Activated T-cell treated with anti-CD3 and anti-CD28 coated beads for 1 hour (primary cell): ENCODE data around the gene TUBB1.
"Not testable (repeated sequence)": the region's sequence is repeated elsewhere in the genome, so short reads cannot be mapped to it uniquely, and the experiment has no call there.

Experiments
- DNase-seq: peaks from one replicate; pipeline ENCODE4 v3.0.0-alpha.2; 2020; ENCODE audit warnings: low read depth

TUBB1 gene

DNA sequence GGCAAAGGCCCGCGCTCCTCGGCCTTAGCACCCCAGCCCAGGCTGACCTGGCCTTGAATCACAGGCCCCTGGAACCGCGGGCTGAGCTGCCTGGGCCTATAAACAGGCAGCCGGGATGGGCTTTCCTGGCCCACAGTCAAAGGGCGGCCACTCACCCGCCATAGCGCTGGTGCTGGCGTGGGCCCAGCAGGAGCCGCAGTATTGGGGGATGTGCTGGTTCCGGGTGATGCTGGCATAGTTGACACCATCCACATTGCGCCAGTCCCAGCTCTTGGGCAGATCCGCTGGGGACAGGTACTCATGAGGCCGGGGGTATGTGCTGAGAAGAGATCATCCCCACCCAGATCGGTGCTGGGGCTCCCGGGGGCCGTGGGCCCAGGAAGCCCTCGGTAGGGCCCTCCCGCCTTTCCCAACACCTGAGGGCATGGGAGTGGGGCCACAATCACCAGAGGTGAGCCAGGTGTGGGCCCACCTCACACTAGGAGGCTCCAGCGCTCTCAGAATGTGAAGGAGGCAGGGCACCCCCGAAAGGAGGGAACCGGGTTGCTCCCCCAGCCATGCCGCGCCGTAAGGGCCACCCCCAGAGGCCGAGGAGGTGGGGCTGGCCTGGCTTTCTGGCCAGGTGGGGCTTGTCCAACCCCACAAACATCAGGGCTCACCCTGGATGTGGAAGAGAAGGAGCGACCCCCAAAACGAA, 12.9 kb upstream of the TUBB1 start:
- DNase-seq = no peak

DNA sequence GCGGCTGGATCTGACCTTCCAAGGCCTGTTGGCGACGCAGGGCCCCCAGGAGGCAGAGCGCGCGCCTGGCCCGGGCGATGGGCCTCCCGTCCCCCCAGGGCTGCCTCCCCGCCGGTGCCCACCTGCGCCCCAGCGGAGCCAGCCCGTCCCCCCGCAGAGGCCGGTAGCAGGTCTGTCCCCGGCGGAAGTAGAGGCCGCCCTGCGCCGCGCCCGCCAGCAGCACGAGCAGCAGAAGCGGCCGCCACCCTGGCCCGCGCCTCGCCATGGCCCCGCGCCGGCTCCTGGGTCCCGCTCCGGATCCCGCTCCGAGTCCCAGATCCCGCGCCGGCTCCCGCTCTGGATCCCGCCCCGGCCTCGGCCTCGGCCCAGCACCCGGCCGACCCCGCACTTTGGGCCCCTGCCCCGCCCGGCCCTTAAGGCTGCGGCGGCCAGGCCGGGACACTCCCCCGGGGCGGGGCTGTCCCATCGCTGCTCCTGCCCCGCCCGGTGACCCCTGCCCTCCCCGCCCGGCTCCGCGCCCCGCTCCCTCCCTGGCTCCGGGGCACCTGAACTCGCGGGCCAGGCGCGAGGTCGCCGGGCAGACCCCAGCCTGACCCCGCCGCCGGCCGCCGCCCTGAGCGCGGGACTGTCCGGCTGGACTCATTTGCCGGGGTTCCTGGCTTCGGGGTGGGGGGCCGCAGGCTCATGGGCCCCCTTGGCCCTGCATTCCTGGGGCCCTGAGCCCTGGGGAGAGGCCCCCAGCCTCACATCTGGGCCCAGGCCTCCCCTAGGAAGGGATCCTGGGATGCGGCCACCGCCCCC, 12.2 kb upstream of the TUBB1 start, which contains the start of gene CTSZ:
Gene CTSZ (minus strand): TSS at position 391 of the 801 bp plus-strand sequence. CDS start 126 bp downstream, at position 265.
- peak; percentile 17 for DNase-seq

DNA sequence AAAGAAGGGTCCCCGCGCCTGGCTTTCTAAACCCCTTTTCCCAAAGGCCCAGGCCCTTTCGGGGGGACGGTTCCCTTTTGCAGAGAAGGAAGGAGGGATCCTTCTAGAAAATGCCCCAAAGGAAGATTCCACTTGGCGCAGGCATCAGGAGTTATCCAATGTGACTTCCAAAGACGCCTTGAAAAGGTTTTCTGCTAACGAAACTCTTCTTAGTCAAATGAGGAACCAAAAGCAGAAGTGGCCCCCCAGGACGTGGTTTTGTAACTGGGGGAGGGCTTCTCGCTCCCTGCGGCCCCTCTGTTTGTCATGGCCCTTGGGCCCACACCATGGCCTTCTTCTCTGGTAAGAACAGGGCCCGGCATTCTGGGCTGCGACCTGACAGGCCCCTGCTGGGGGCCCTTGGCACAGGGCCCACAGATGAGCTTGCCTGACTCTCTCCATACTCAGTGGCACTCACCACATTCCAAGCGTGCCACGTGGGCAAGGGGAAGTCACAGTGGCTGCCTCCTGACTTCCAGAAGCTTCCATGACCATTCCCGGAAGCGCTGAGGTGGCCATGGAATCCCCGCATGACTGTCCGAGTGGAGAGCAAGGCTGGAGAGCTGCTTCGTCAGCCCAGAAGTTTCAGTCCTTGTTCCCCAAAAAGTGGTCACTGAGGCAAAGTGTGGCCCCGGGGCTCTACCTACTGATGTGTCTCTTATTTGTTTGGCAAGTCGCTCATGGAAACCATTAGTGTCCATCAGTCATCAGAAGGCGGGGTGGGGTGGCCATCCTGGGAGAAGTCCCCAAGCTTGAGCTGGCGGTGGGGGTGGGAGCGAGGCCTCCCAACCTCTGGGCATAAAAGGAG, 11.3 kb upstream of the TUBB1 start:
- no peak for DNase-seq

DNA sequence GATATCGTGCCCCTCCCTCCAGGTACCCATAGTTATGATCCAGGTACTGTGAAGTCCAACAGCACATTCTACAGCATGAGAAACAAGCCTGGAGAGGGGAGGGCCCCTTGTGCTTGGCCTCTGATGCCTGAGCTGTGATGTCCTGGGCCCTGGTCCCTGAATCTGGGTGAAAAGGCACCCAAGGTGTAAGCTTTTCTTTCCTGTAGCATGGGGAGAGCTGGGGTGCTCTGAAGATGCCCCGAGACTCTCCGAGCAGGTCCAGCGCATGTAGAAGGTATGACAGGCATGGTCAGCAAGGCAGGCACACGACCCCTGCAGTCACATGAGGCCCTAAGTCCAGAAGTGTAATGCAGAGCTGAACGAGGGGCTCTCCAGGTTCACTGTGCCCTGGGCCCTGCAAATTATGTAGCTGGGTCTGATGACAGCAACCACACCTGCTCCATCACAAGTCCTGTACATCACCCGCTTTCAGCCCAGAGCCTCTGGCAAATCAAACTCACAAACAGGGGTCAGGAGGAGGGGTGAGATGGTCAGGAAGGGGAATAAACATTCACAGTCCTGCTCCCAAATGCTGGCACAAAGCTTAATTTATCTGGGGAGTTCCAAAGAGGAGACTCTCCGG, 10.4 kb upstream of the TUBB1 start:
- no peak for DNase-seq

DNA sequence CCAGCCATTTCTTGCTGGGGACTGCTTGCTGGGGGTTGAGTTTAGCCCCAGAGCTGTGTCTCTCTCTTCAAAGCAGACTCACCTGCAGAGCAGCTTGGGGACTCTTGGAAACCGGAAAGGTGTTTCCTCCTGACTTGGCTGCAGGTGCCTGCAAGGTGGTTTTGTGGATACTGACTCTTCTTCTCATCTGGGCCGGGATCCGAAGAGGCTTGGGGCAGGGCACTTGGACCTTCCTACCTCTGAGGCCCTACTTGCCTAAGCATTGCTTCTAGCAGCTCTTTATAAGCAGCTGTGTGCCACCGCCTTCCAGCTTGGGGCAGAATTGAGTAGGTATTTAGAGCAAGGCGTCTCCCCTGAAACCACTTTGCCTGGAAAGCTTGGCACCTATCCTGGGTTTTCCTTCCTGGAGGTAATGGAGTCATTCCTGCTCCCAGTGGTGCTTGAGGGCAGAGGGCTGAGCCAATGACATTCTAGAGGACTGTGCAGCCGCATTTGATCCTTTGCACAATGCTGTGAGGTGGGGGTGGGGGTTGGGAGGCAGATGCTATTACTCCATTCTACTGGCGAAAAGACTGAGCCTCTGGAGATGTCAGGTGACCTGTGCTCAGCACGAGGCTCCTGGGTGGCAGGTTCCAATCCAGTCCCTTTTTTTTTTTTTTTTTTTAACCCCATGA, 8.8 kb upstream of the TUBB1 start:
- no peak for DNase-seq

DNA sequence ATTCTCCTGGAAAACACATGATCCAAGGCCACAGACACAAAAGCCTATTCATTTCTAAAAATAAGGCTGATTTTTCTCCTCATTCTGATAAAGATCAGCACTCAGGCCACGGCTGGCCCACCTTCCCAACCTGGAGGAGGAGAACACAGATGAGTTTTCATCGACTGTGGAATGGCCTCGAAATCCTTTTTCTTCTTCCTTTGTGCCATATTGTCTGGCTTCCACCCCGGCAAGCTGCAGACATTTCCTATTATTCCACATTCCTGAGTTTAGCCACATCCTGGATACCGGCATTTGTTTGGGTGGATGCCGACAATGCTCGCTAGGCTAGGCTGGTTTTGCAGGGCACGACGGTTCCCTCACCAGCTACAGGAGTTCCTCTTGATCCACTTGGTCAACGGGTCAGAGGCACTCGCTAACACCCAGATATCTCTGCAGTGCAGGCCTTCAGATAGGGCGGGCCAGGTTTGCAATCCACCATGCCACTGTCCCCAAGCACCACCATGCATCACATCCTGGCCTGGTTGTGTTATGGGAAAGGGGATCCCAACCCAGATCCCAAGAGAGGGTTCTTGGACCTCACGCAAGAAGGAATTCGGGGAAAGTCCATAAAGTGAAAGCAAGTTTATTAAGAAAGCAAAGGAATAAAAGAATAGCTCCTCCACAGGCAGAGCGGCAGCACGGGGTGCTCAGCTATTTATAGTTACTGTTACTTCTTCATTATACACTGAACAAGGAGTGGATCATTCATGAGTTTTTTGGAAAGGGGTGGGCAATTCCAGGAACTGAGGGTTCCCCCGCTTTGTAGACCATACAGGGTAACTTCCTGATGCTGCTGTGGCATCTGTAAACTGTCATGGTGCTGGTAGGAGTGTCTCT, 8.0 kb upstream of the TUBB1 start:
- DNase-seq = no peak

DNA sequence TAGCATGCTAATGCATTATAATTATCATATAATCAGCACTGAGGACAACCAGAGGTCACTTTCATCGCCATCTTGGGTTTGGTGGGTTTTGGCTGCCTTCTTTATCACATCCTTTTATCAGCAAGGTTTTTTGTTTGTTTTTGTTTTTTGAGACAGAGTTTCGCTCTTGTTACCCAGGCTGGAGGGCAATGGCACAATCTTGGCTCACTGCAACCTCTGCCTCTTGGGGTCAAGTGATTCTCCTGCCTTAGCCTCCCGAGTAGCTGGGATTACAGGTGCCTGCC, 7.4 kb upstream of the TUBB1 start:
- DNase-seq = not testable (repeated sequence)

DNA sequence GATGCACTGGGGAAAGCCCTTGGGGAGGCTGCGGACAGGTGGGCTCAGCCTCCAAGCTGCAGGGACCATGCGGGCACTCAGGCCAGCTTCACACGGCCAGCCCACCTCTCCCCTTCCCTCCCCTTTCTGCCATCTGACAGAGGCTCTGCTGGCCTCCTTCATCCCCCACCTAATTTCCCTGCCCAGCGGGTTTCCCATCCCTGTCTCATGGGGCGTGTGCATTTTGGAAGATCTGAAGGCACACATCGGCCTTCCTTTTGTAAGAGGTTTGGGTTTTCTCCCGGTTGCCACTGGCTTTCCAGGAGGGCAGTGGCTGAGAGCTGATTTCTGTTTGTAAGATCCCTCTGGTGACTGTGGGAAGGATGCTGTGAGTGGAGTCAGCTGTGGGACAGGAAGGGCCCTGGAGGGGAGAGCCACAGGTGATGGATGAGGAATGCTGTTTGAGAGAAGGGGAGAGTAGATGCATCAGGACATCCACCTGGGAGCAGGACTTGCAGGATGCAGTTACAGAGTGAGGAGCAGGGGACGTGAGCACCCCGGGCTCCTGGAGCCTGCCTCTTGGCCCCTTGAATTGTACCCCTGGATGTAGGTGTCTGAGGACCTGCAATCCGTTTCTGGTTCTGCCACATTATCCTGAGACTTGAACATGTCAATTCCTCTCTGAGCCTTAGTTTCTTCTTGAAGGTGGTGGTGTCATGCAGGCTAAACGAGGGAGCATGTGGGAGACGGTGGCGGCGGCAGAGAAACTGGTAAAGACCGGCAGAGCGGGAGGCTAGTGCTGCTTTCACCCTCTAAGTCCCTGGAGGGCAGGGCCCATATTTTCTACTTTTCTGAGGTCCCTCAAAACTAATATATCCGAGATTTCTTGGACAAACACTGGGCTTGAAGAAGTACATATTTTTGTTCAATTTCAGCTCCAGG, 5.9 kb upstream of the TUBB1 start:
- no peak for DNase-seq

DNA sequence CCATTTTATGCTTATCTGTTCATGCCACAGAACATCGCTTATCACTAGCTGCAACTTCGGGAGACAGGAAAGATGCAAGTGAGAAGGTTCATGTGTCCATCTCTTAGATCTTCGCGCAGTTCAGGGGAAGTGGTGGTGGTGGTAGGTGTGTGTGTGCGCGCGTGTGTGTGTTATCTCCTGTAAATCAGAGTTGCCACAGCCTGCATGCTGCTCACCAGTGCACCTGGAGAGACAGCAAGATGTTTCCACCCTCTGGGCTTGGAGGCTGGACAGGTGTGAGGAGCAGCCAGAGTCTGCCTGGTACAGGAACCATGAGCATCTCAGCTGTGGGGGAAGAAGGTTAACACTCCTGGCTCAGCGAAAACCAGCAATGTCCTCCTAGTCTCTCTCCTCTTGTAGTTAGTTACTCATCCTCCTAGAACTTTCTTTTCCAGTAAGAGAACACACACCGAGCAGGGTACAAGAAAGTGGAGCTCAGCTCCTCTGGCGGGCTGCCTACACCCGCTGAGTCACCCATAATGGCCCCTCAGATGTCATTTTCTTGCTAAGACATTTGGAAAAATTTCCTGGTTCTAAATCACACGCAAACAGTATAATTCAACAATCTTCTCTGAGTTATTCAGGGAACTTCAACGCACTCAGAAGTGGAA, 5.1 kb upstream of the TUBB1 start:
- DNase-seq = no peak

DNA sequence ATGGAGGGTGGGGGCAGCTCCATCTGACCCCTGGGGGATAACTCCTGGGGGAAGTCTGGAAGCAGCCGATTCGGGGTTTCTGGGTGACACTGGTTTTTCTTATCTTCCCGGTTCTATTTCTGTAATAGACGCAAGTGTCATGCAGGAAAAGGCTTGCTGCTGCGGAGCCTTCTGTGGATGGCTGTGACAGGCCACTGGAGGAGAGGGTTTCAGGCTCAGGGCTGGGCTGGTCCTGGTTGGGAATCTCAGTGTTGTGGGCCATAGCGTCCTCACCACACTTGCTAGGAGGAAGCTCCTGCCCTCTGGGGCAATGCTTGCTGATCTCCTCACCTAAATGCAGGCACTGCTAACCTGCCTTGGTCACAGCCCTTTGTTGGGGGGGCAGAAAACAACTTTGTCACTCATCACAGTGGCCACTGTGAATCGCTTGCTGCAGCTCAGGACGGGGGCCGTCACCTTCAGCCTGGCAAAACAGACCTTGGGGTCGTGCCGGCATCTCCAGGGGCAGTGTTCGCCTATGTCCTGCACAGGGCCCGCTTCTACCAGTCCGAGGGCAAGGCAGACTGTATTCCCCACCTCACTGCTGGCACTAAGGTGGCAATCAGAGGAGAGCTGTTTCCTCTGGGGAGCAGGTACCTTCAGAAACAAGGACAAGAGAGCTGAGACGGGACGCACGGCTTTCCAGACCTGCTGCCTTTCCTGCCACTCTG, 4.4 kb upstream of the TUBB1 start:
- no peak for DNase-seq

DNA sequence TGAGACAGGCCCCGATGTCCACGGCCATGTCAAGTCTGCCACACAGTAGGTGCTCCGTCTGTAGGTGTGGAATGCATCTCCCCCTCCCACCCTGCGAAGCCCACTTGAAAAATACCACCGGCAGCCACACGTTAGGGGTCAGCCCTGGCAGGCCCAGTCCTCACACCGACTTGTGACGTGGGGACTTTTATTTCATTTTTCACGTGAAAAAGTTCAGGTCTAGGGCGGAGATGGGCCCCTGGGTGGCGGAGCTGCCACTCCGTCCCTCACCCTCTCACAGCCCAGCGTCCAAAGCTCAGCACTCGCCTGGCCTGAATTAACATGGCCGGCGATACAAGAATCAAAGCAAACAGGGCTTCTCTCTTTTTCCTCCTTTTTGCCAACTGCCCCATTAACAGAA, 3.8 kb upstream of the TUBB1 start:
- DNase-seq = no peak

DNA sequence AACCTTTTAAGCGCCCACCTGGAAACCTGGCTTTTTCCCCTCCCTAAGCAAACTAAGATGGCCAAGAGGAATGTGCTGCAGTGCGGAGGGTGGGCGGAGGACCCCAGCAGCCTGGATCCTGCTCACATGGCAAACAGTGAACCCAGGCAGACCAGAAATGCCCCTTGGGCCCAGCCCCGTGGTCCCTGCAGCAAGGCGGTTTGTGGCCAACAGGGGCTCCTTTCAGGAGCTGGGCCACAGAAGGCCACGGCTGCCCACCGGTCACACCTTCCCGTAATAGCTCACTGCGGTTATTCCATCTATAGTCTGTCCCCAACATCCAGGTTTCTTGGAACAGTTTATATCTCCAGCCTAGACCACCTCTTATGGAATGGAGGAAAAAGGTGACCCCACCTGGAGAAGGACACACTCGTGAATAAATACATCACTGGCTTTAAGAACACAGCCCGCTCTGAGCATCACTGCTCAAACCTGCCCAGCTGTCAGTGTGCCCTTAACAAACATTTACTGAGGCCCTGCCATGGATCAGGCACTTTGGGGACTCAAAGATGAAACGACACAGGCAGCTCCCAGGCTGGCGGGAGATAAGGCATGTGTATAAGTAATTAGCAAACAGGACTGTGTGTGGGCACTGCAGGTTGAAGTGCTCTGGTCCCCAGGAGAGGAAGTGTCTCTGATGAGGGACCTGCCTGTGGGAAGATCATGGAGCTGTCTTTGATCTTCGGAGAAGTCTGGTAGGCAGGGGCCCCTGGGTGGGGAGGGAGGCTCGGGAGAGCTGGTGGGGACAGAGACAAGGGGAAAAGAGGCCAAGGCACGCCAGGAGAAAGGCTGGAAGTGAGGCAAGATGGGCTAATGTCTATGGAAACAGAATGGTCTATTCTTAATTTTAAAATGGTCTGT, 3.2 kb upstream of the TUBB1 start:
- DNase-seq = no peak

DNA sequence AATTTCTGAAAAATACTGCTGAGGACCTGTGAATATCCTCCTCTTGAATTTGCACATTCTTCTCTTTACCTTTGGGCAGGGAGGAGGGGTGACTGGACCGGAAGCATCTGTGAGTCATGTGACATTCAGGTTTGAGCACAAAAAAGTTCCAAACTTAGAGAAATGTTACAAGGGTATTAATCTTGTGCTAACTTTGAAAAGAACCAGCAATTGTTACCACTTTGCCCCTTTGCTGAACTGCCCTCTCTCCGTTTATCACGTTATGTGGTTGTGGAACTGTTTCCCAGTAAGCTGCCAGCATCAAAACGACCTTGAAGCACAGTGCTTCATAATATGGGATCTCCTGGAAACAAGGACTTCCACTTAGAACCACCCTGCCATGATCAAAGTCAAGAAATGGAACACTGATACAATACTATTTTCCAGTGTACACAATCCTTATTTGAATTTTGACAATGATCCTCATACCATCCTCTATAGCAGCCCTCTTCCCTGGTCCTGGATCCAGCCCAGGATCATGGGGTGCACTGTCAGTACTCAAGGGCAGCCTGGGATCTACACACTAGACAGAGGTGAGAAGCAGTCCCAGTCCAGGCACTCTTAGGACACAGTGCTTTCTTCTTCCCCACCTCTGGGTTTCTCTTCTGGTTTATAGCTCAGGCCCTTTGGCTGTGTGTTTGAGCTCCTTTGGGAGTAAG, 2.3 kb upstream of the TUBB1 start:
- DNase-seq = no peak

DNA sequence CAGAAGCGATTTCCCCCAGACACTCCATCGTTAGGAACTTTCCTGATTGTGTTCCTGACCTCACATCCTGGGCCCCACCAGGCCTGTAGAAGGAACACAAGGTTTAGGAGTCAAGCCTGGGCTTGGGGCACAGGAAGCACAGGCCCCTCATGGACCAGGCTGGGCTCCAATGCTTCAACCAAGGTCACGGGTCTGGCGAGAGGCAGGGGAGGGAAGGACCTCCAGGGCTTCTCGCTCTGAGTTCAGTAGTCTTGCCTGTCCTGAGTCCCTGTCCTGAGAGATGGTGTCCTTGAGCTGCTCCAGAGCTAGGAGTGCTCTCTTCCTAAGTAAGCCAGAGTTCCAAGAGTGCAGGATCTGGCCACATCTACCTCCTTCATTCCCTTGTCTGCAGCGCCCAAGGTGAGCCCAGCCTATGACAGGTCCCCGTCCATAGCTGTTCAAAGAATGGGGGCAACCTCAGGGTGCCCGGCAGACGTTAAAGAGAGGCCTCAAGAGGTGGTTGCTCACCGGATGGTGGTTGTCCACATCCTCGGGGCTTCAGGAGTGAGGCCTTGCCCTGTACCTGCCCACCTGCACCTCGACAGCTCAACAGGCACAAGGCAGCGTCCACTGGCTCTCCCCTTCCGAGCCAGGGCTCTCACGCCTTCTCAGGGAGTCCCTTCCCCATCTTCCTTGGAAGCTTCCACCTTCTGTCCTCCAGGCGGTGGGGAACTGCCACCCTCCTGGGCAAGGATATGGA, 1.6 kb upstream of the TUBB1 start:
- DNase-seq = no peak

DNA sequence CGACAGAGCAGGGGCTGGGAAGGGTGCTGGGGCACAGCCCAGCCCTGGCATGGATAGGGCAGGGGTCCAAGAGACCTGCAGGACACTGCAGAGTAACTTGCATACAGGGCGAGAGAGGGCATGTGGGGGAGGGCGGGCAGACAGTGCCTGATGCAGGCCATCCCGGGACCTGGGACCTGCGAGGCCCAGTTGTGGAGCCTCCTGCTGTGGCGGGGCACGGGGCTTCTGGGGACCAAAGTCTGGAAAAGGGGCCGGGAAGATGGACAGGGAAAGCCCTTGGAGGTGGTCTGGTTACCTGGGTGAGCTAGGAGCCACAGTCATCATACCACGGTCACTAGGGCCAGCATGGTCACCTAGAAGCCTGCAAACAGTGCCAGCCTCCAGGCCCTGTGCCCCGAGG, 412 bp upstream of the TUBB1 start:
- DNase-seq = no peak

DNA sequence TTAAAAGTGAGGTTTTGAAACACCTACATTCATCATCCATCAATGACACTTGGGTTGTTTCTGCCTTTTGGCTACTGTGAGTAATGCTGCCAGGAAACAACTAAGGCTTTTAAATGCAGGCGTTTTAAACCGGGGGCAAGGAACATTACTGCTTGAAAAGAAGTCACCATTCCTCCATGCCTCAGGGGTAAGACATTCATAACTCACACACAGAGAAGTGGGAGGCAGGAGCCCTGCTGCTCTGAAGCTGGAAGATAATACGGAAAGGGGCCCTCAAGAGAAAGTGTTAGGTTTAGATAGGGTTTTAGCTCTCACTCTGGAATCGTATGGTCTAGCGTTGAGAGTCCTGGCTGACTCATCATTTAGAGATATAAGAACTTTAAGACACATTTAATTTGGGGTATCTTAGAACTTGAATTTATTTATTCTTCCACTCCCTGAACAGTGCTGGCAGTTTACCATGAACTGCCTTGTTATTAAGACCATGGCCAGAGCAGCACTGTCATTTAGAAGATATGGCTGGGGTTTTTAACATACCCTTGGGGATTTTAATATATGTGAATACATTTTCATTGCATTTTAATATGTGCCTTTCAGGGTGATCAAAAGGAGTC, 1.8 kb downstream of the TUBB1 start:
- DNase-seq = no peak
